Measurements from ENCODE around the gene PCDHGB1. TPM values are rescaled to one million over a fixed set of nuclear protein-coding genes. Genes with fewer than 3 reads are reported as not detected.
A peak's percentile ranks its signal among the peaks of the same experiment; 100 is the strongest.

The PCDHGB1 gene
- total RNA-seq, 2 experiments from 2014 or later, result 3.0 to 4.1 TPM

DNA sequence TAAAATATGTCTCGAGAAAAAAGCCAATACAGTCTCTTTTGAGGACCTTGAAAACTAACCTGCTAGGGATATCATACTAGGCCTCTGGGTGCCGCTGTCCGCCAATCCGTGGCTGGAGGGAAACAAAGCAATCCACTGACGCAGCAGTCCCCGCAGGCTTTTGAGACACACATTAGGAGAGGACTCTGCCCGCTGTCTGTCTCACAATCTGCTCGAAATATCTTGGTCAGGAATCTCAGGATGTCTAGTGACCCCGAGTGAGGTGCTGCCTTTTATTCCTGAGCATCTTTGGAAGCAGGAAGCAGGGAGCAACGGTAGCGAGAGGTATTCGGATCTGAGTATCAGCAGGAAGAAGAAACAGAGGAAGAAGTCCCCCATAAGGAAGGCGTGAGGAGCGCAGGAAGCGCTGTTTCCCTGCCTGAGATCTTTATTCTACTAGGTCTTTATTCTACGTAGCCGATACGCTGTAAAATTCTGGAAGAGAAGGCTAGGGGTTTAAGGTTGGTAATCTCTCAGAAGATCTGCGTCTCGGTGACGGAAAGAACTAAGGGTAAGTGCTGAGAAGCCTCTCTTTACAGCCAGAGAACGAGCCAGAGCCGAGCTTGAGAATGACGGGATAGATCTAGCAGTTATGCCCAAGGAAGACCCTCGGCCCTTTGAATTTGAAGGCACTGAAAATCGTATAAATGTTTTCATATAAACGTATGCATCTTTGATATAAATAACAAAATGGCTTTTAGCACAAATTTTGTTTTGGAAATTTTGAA lies 23.6 kb upstream of the PCDHGB1 start:
- TF ChIP-seq, protein P1, sequence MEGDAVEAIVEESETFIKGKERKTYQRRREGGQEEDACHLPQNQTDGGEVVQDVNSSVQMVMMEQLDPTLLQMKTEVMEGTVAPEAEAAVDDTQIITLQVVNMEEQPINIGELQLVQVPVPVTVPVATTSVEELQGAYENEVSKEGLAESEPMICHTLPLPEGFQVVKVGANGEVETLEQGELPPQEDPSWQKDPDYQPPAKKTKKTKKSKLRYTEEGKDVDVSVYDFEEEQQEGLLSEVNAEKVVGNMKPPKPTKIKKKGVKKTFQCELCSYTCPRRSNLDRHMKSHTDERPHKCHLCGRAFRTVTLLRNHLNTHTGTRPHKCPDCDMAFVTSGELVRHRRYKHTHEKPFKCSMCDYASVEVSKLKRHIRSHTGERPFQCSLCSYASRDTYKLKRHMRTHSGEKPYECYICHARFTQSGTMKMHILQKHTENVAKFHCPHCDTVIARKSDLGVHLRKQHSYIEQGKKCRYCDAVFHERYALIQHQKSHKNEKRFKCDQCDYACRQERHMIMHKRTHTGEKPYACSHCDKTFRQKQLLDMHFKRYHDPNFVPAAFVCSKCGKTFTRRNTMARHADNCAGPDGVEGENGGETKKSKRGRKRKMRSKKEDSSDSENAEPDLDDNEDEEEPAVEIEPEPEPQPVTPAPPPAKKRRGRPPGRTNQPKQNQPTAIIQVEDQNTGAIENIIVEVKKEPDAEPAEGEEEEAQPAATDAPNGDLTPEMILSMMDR (conservative IDR thresholded peaks at IDR 0.05; ENCODE audit: low read length), result peak; percentile 79
- no peak for TF ChIP-seq EZH2phosphoT487 (IDR thresholded peaks at IDR 0.05; ENCODE audit: borderline replicate concordance, low read depth, low read length)
- CTCF ChIA-PET (ENCODE audit: unreplicated experiment), result no interaction called here
- H3K9me2 ChIP-seq (ENCODE audit: insufficient read depth, low read length), result no peaks in the 10 kb centered on the region
- peaks cover 7% of the 10 kb centered on the region; the same call in 1 of the 2 replicates for H3K9me3 ChIP-seq (ENCODE audit: low read length)
- H3K4me3 ChIP-seq (ENCODE audit: low read depth, low read length, poor library complexity, severe bottlenecking), result peak overlapping the region; percentile 59
- H3K79me2 ChIP-seq (ENCODE audit: insufficient read depth, low read depth, low read length), result peaks cover 5% of the 10 kb centered on the region; the same call in 1 of the 2 replicates
- POLR2A ChIA-PET, result interaction anchor here (0.6 to 1.5 kb wide), 6 partner anchors 11 to 1437 kb away, joined by 3 to 5 read pairs (median 4); no protein-coding TSS in a partner anchor
- TSS peak; percentile 38 for BruUV-seq (replicated peaks)
- peak overlapping the region; percentile 66 for H3K4me2 ChIP-seq (ENCODE audit: low read length)
- no peaks in the 10 kb centered on the region for H4K20me1 ChIP-seq (ENCODE audit: insufficient read depth, low read length)
- no peaks in the 10 kb centered on the region for H3K36me3 ChIP-seq (ENCODE audit: insufficient read depth, low read length)
- intact Hi-C loops (cut with micrococcal nuclease; ENCODE audit: unreplicated experiment), result loop anchor here (10.0 kb wide), 1 partner anchor 779 kb away; the partner anchor contains the start of gene NDFIP1
- peak overlapping the region; percentile 64; the same call in 1 of the 2 replicates for H2AFZ ChIP-seq (ENCODE audit: low read length)
- peaks cover 18% of the 10 kb centered on the region for H3K4me1 ChIP-seq (ENCODE audit: insufficient read depth, low read length, poor library complexity, severe bottlenecking)
- H3K27ac ChIP-seq (ENCODE audit: low read depth, low read length, poor library complexity, severe bottlenecking), result no peak overlapping the region
- DNase-seq (ENCODE audit: low spot score), result peak; percentile 70

DNA sequence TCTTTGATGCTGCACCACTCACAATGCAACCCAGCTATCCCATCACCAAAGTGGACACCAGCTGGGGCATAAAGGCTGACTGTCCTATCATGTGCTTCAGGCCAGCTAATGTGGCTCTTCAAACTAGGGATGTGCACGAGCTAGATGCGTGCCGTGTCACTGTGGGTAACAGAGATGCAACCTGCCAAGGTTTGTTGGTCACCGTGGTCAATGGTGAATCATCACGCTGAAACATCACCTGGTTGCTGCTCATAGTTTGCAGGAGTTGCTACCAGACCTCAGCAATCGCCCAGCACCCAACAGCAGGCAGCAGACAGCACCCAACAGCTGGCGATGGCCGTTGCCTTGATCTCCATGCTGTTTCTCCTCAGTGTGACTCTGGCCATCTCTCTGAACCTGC lies 21.7 kb upstream of the PCDHGB1 start:
- H3K4me2 ChIP-seq (ENCODE audit: low read length), result no peak overlapping the region
- CTCF ChIA-PET (ENCODE audit: unreplicated experiment), result no interaction called here
- TF ChIP-seq EZH2phosphoT487 (IDR thresholded peaks at IDR 0.05; ENCODE audit: borderline replicate concordance, low read depth, low read length), result no peak
- TF ChIP-seq, protein P1 (conservative IDR thresholded peaks at IDR 0.05; ENCODE audit: low read length), result no peak
- intact Hi-C loops (cut with micrococcal nuclease; ENCODE audit: unreplicated experiment), result loop anchor here (10.0 kb wide), 1 partner anchor 777 kb away; the partner anchor contains the start of gene NDFIP1
- POLR2A ChIA-PET, result interaction anchor here (0.9 to 3.7 kb wide), 3 partner anchors 8 to 205 kb away, joined by 3 to 29 read pairs (median 3); partner anchors contain the start of gene TAF7
- no peak overlapping the region for H2AFZ ChIP-seq (ENCODE audit: low read length)
- no peaks in the 10 kb centered on the region for H3K9me3 ChIP-seq (ENCODE audit: low read length)
- H3K4me3 ChIP-seq (ENCODE audit: low read depth, low read length, poor library complexity, severe bottlenecking), result no peak overlapping the region
- no TSS peak for BruUV-seq (replicated peaks)
- DNase-seq (ENCODE audit: low spot score), result no peak
- no peaks in the 10 kb centered on the region for H3K36me3 ChIP-seq (ENCODE audit: insufficient read depth, low read length)
- peaks cover 5% of the 10 kb centered on the region for H3K4me1 ChIP-seq (ENCODE audit: insufficient read depth, low read length, poor library complexity, severe bottlenecking)
- H3K79me2 ChIP-seq (ENCODE audit: insufficient read depth, low read depth, low read length), result no peaks in the 10 kb centered on the region
- no peaks in the 10 kb centered on the region for H3K9me2 ChIP-seq (ENCODE audit: insufficient read depth, low read length)
- H4K20me1 ChIP-seq (ENCODE audit: insufficient read depth, low read length), result no peaks in the 10 kb centered on the region
- no peak overlapping the region for H3K27ac ChIP-seq (ENCODE audit: low read depth, low read length, poor library complexity, severe bottlenecking)

All from OCI-LY7 (cell line).